HUDEP-2 (cell line): ENCODE measurements around the gene CCDC148.
"Not testable (repeated sequence)": the region's sequence is repeated elsewhere in the genome, so short reads cannot be mapped to it uniquely, and the experiment has no call there.

ENCODE experiments used
- DNase-seq, 76 experiments: peaks; one replicate each; lab custom pipeline; 2025; ENCODE audit not compliant: unreplicated experiment in 76 of 76; lab: John Stamatoyannopoulos, UW

The CCDC148 gene

DNA sequence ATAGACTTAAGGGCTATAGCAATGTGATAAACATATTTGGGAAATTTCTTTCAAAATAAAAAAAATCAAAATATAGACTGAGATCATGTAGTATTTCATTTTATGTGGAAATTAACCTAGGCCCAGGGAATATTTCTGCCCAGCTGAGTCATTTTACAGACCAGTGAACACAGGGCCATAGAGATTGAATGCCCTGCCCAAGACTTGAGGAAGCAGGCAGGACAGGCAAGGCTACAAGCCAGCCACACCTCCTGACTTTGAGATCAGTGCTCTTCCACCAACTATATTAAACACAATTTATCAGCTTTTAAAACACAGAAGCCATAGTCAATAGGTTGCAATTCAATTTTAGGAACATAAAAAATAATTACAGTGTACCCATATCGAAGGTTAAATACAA lies 12.9 kb downstream of the CCDC148 start:
- DNase-seq = no peak

DNA sequence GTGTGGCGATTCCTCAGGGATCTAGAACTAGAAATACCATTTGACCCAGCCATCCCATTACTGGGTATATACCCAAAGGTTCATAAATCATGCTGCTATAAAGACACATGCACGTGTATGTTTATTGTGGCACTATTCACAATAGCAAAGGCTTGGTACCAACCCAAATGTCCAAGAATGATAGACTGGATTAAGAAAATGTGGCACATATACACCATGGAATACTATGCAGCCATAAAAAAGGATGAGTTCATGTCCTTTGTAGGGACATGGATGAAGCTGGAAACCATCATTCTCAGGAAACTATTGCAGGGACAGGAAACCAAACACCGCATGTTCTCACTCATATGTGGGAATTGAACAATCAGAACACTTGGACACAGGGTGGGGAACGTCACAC lies 17.5 kb downstream of the CCDC148 start:
- not testable (repeated sequence) for DNase-seq

DNA sequence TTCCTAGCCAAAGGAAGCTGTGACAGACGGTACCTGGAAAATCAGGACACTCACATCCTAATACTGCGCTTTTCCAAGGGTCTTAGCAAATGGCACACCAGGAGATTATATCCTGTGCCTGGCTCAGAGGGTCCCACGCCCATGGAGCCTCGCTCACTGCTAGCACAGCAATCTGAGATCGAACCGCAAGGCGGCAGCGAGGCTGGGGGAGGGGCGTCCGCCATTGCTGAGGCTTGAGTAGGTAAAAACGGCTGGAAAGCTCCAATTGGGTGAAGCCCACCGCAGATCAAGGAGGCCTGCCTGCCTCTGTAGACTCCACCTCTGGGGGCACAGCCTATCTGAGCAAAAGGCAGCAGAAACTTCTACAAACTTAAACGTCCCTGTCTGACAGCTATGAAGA lies 22.8 kb downstream of the CCDC148 start:
- DNase-seq = not testable (repeated sequence)

DNA sequence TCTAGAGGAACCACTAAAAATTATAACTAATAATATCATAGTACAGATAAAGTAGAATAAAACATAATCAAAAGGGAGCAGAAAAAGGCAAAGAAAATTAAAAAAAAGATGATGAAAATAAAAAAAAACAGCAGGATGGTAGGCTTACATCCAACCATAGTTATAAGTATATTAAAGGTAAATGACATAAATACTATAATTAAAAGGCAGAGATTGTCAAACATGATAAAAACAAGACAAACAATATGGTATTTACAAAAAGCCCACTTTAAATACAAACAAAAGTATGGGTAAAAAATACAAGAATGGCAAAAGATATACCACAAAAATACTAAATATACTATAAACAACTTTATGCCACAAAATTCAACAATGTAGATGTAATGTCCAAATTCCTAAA lies 24.4 kb downstream of the CCDC148 start:
- DNase-seq = no peak

DNA sequence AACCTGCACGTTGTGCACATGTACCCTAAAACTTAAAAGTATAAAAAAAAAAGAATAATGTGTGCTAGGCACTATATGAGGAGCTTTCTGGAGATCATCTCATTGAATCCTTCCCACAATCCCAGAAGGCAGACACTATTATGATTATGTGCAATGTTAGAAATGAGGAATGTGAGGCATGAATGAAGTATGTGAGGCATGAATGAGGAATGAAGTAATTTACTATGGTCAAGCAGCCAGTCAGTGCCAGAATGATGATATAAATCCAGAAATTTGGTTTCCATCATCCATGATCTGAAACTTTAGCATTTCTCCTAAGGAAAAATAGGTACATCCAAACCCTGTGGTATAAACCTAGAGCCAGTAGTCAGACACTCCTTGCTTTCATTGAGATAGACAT lies 42.0 kb downstream of the CCDC148 start:
- no peak for DNase-seq

DNA sequence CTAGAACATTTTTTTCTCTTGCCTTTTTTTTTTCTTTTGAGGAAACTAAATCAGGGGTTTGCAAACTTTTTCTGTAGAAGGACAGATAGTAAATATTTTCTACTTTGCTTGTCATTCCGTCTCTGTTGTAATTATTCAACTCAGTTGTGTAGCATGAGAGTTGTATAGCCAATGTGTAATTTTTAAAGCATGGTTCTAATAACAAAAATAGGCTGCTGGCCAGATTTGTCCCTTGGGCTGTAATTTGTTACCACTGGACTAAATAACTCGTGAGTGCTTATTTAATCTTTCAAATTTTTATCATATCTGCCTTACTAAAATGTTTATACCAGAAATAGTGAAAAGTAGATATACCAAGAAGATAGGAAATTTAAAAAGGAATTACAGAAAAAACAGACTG lies 43.0 kb downstream of the CCDC148 start:
- no peak for DNase-seq

DNA sequence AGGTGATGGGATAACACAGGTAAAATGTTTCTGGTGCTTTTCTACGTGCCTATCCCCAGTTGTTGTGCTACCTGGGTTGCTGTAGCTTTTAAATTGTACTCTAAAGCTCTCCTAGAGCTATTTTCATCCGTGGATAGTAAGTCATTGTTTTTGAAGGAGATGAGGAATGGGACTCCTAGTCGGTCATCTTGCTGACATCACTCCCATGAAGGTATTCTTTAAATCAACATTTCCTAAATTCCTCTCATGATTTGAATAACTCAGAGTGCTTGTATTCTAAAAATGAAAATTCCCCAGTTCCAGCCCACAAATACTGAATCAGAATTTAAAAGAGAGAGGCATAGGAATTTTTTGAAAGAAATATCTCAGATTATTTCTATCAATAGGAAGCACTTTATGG lies 44.3 kb downstream of the CCDC148 start:
- no peak for DNase-seq

DNA sequence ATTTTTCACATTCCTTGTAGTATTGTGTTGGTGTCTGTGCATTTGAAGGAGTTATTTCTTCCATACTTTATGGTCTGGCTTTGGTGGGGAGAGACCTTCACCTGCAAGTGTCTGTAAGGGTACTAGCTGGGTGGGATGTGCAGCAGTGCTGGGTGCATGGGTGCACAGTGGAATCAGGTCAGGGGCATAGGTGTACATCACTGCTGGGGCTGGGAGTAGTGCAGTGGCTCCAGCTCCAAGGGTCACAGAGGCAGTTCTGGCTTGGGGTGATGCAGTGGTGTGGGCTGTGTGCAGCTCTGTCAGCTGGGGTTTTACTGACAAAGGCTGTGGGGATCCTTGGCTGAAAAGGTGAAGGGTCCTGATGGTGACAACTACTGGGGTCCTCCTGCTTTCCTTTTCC lies 44.8 kb downstream of the CCDC148 start:
- no peak for DNase-seq

DNA sequence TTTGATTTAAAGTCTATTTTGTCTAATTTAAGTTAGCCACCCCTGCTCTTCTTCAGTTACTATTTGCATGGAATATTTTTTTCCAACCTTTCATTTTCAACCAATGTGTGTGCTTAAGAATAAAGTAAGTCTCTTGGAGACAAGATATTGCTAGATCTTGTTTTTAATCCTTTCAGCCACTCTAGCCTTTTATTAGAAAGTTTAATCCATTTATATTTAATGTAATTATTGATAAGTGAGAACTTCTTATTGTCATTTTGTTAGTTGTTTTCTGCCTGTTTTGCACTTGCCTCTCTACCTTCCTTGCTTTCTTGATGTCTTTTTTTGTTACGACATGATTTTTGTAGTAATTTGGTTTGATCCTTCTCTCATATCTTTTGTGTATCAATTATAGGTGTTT lies 46.4 kb downstream of the CCDC148 start:
- DNase-seq = no peak

DNA sequence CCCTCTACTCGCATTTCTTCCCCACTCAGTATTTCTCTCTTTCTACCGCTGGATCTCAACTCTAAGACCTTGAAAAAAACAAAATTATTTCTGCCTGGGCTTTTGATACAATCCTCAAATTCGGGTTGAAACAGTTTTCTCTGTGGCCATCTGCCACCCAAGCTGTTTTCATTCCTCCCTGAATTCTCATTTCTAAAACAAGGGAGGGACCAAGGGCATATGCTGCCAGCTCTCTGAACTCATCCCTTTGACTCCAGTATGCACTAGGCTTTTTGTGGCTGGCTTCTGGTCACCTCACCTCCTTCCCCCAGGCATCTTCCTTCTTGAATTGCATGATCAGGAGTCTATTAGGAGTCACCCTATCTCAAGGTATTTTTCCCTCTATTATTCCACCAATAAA lies 49.5 kb downstream of the CCDC148 start:
- DNase-seq = no peak

DNA sequence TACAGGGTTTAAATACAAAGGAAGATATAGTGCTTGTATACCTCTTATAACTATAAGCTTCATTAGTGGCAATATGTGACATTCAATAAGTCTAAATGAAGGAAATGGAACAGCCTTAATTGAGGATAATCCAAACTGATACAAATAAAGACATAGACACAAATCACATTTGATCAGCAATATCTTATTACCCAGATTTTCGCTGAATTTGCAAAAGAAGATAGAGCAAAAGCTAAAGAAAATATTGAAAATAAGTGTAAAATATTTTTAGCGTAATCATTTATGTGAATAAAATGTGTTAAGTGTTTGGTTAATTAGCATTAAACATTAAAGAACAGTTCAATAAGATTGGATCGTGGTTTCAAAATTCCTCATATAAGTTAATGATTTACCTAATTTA lies 51.2 kb downstream of the CCDC148 start:
- DNase-seq = no peak

DNA sequence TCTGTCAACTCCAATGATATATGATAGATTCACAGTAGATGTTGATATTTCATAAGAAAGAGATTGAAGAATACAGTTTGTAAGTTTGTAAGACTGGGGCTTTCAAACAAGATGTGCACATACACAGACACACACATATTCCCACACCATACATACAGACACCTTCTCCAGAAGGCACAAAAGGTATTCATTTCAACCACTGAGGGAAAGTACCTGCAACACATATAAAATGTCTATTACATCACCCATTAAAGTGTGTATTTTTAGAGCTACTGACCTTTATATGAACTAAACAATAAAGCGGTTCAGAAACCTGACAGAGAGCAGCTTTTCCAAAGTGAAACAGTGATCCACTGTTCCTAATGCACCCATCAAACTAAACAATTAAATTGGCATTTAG lies 53.3 kb downstream of the CCDC148 start:
- no peak for DNase-seq

DNA sequence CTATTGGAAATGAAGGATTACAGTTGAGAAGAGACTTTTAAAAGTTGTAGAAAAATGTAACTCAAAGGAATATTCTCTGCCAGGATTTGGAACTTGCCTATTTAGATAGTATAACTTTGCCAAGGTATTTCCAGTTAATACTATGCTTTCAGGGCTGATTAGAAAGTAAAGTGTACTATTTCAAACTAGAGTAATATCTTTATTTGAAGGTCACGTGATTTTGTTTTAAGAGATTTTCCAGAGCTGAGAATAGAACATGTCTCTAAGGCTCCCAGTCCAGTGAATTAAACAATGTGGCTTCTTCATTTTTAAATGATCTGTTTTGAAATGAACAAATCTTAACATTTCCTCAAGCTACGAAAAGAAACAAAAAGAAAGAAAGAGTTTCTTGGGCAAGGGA lies 53.9 kb downstream of the CCDC148 start:
- DNase-seq = no peak

DNA sequence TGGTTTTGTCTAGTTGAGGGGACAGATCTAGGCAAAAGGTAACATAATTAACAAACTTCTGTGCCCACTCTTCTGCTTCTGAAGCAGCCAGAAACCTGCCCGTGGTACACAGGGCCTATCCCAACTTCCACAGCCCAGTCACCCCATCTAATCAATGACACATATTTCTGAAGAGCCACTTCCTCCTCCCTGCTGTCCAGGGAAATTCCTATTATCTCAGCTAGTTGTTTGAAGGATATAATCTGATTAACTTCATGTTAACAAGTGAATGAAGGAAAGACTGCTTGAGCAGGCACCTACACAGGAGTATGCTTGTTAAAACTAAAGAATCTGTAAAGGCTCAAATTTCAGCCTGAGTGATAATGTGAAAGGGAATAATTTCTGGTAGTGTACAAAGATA lies 61.4 kb downstream of the CCDC148 start:
- DNase-seq = no peak

DNA sequence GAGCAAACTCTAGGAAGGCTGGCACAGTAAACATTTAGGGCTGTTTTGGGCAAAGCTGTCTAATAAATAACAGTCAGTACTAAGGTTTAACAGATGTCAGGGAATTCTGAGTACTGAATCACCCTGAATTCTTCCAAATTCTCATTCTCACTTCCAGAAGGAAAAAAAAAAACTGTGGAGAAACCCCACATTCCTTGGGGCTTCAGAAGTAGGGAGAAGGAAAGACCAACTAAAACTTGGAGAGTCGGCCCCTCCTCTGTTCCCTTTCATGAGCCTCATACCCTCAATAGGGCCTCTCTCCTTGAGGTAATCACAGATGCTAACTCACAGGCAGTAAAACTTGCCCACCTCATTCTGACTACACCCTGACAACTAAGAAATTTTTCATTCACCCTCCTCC lies 62.1 kb downstream of the CCDC148 start:
- DNase-seq = no peak

DNA sequence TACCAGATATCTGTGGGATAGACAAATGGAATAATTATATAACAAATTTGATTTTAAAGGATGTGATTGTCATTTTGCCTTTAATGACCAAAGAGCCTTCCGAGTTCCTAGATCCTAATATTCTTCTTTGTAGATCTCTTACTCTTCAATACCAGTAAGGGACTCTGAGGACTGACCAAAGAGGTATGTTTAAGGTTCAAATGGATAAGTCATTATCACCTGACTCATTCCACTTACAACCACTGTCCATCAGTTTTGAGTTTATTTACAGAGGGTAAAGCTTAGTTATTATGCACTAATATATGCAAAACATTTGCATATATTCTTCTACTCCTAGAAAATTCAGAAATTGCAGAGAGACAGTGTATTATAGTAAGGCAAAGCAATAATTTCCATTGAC lies 62.7 kb downstream of the CCDC148 start:
- no peak for DNase-seq

DNA sequence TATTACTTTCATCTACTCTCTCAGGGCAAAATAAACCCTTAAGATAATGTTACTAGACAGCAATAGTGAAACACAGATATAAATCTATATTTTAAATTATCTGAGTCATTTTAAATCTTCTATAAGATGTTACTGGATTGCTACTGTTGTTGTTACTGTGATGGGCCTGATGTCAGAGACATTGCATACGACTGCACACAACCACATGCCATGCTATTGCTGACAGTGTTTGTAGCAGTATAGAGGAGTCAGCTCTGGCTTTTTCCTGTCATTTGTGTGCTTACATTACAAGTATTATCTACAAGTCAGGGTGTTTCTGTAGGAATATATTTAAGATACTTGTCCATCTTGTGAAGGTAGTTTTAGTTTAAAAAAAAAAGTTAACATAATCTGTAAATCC lies 63.9 kb downstream of the CCDC148 start:
- no peak for DNase-seq

DNA sequence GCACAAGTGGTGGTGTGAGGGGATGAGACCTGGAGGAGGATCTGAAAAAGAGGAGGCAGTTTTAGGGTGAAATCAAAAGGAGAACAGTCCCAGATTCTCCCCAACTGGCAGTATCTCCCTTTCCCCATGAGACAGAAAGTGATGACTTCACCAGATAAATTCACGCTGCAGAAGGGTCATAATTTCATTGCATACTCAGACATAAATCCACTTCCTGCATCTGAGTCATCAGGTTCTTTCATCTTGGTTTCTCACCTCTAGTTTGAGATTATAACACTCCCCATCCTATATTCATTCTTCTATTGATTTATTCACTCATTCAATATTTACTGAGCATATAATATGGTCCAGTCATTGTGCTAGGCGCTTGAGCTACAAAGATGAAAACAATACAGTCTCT lies 64.7 kb downstream of the CCDC148 start:
- no peak for DNase-seq

DNA sequence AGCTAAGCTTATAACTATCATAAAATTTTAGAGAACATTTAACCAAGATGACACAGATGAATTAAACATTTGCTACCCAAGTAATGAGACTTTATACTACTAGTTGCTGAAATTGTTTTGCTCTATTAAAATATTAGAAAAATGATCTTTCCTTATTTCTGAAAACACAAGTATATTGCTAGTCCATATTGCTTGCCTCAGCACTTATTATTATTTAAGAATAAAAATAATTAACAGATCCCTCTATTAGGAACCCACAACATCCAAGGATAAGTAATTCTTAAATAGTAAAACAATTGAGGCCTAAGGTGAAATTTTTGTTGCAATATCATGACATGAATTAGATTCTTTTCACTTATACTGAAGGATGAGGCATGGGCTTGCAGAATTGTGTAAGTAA lies 65.2 kb downstream of the CCDC148 start:
- no peak for DNase-seq

DNA sequence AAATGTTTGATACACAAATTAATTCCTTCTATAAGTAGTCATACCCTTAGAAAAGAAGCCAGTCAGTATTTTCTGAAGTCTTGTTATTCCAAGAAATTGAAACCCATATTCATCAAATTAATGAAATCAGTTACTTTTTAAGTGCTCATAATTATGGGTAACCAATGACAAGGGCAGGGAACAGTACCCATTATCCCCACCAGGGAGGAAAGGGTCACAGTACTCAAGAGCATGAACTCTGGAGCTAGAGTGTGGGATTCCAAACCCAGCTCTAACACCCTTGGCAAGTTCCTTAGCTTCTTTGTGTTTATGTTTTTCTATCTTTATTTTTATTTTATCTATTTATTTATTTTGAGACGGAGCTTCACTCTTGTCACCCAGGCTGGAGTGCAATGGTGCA lies 68.4 kb downstream of the CCDC148 start:
- DNase-seq = no peak

DNA sequence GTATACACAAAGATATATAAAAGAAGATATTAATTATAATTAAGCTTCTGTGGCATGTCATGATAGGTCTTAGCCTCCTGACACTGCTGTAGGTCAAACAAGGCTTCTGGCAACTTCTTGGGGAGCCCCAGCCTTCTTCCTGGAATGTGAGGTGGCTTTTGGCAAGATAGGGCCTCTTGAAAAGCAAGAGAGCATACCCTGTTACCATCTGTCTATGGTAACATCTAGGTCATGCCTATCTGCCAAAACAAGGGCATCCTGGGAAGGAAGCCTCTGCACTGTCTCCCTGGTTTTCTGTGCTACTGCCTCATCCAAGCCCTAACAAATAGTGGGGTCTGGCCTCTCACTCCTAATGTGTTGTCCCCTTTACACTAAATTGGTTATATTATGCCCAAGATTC lies 70.9 kb downstream of the CCDC148 start:
- no peak for DNase-seq

DNA sequence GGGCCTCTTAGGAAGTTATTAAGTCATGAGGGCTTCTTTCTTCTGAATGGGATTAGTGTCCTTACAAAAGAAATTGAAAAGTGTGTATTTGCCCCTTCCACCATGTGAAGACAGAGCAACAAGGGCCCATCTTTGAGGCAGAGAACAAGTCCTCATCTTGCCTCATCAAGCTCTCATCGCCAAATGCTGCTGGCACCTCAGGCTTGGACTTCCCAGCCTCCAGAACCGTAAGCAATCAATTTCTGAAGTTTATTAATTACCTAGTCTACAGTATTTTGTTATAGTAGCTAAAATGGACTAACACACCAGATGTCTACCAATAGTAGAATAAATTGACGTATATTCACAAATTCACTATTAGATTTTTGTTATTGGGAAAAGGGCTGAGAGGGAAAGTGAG lies 74.6 kb downstream of the CCDC148 start:
- no peak for DNase-seq

DNA sequence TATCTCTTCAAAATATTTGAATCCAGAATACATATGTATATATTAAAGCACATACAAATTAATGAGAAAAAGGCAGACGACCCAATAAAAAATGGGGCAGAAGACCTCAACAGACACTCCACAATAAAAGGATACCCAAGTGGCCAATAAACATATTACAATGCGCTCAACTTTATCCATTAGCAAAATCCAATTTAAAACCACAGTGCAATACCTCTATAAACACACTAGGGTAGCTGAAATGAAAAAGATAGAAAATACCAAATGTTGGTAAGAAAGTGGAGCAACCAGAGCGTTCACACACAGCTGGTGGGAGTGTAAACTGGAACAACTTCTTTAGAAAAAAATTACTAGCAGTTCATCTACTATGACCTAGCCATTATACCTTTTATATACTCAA lies 75.3 kb downstream of the CCDC148 start:
- DNase-seq = no peak

DNA sequence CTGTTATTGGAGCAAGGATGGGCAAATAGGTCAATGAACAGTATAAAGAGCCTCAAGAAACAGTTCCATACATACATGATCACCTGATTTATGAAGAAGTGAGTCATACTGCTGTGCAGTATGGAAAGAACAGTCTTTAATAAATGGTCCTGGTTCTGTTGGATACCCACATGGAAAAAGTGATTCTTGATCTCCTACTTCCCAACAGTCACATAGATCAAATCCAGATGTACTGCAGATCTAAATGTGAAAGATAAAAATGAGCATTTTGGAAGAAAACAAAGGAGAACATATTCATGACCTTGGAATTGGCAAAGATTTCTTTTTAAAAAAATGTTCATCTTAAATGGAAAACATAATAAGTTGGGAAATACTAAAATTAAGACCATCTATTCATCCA lies 75.8 kb downstream of the CCDC148 start:
- DNase-seq = no peak
